GM12875 (cell line): Measurements from ENCODE around the gene NOX5.
"Not testable (repeated sequence)": the region's sequence is repeated elsewhere in the genome, so short reads cannot be mapped to it uniquely, and the experiment has no call there.

Experiments
- H3K4me3 ChIP-seq: one replicate; pipeline ENCODE4 v1.5.1; 2011; ENCODE audit warnings: low read depth, low read length, control low read depth
- TF ChIP-seq, protein P1 (sequence below): IDR thresholded peaks from 2 replicates; pipeline ENCODE4 v1.5.1; 2011; ENCODE audit warnings: low read depth, mild to moderate bottlenecking, control low read depth, inconsistent platforms, low read length, moderate library complexity, borderline replicate concordance; ENCODE audit not compliant: insufficient read depth

The NOX5 gene

GRCh38 chr15:69014454-69014853 is at the start of gene NOX5:
Gene NOX5, plus strand, starts transcription at chr15:69014695. Its CDS starts 41 bp downstream, at chr15:69014736.
- H3K4me3 ChIP-seq: no peak within 1 kb of the TSS
- TF ChIP-seq, protein P1, sequence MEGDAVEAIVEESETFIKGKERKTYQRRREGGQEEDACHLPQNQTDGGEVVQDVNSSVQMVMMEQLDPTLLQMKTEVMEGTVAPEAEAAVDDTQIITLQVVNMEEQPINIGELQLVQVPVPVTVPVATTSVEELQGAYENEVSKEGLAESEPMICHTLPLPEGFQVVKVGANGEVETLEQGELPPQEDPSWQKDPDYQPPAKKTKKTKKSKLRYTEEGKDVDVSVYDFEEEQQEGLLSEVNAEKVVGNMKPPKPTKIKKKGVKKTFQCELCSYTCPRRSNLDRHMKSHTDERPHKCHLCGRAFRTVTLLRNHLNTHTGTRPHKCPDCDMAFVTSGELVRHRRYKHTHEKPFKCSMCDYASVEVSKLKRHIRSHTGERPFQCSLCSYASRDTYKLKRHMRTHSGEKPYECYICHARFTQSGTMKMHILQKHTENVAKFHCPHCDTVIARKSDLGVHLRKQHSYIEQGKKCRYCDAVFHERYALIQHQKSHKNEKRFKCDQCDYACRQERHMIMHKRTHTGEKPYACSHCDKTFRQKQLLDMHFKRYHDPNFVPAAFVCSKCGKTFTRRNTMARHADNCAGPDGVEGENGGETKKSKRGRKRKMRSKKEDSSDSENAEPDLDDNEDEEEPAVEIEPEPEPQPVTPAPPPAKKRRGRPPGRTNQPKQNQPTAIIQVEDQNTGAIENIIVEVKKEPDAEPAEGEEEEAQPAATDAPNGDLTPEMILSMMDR: no peak

GRCh38 chr15:68966996-68967395 is 47.5 kb upstream of the NOX5 start:
- TF ChIP-seq, protein P1: no peak
- H3K4me3 ChIP-seq: no peak overlapping the region

- H3K4me3 ChIP-seq: no peak overlapping the region
- TF ChIP-seq, protein P1: no peak
These were observed 46.5 kb upstream of the NOX5 start for GRCh38 chr15:68967948-68968347.

DNA sequence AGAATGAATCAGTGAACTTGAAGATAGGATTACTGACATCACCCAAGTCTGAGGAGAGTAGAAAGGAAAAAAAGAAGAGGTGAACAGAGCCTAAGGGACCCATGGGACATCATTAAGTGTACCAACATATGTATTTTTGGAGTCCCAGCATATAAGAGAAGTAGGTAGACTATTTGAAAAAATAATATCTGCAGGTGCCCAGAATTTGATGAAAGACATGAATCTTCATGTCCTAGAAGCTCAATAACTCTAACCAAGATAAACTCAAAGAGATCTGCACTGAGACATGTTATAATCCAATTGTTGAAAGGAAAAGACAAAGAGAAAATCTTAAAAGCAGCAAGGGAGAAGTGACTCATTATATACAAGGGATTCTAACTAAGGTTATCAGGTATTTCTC is 45.2 kb upstream of the NOX5 start:
- TF ChIP-seq, protein P1: no peak
- H3K4me3 ChIP-seq: no peak overlapping the region

DNA sequence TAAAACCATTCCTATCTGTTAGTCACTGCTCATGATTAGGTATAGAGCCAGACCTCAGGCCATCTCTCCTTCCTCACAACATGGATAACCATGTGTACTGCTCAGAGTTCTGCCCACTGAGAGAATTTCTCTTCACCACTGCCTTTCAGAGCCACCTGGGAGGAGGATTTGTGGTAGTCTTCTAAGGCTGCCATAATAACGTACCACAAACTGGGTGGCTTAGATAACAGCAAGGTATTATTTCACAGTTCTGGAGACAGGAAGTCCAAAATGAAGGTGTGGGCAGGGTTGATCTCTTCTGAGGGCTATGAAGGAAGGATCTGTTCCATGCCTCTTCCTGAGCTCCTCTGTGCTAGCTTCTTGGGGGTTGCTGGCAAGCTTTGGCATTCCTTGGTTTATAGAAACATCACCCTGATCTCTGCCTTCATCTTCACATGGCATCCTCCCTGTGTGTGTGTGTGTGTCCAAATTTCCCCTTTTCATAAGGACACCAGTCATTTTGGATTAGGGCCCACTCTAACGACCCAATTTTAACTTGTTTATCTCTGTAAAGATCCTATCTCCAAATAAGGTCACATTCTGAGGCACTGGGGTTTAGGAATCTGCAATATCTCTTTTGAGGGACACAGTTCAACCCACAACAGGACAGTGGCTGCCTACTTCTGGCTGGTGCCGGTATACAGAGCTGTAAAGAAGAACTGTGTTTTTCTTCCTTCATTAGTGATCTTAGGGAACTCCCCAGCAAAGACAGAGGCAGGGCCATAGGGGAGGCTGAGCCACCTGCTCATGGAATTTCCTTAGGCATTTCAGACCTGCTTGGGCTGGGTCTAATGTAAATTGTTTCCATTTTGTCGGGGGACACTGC is 42.1 kb upstream of the NOX5 start:
- TF ChIP-seq, protein P1: no peak
- no peak overlapping the region for H3K4me3 ChIP-seq

DNA sequence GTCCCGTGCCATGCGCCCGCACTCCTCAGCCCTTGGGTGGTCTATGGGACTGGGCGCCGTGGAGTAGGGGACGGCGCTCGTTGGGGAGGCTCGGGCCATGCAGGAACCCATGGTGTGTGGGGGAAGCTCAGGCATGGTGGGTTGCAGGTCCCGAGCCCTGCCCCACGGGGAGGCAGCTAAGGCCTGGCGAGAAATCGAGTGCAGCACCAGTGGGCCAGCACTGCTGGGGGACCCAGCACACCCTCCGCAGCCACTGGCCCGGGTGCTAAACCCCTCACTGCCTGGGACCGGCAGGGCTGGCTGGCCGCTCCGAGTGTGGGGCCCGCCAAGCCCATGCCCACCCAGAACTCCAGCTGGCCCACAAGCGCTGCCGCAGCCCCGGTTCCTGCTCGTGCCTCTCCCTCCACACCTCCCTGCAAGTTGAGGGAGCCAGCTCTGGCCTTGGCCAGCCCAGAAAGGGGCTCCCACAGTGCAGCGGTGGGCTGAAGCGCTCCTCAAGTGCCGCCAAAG is 38.8 kb upstream of the NOX5 start:
- not testable (repeated sequence) for H3K4me3 ChIP-seq

DNA sequence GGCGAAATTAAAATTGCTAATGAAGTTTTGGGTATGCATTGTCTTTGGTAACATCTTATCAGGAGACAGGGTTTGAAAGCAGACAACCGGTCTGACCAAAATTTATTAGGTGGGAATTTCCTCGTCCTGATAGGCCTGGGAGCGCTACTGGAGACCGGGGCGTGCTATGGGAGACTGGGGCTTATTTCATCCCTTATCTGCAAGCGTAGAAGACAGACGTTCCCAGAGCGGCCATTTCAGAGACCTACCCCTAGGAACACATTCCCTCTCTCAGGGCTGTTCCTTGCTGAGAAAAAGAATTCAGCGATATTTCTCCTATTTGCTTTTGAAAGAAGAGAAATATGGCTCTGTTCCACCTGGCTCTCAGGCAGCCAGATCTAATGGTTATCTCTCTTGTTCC is 37.1 kb upstream of the NOX5 start:
- not testable (repeated sequence) for H3K4me3 ChIP-seq

DNA sequence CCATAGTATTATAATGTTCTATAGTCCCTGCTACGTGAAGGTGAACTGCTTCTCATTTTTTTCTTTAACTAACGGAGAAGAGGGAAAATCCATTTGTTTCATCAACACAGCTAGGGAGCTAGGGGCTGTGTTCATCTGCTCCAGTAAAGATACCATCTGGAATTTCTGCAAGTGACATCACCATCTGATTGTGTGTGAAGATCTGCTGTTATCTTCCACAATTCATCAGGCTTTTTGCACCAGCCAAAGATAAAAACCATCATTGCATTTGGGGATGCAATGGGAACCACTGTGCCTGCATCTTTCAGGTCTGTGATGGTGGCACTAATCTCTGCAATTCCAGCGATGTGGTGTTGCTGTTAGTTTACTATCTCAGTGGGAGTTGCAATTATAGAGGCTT is 35.5 kb upstream of the NOX5 start:
- TF ChIP-seq, protein P1: no peak
- H3K4me3 ChIP-seq: no peak overlapping the region
